ENCODE data around the gene UPF2. TPM values are rescaled to one million over a fixed set of nuclear protein-coding genes. Genes with fewer than 3 reads are reported as not detected.
"Not testable (repeated sequence)": the region's sequence is repeated elsewhere in the genome, so short reads cannot be mapped to it uniquely, and the experiment has no call there.

UPF2 gene
- total RNA-seq, 2 experiments from 2014 or later: 33.5 to 37.2 TPM

DNA sequence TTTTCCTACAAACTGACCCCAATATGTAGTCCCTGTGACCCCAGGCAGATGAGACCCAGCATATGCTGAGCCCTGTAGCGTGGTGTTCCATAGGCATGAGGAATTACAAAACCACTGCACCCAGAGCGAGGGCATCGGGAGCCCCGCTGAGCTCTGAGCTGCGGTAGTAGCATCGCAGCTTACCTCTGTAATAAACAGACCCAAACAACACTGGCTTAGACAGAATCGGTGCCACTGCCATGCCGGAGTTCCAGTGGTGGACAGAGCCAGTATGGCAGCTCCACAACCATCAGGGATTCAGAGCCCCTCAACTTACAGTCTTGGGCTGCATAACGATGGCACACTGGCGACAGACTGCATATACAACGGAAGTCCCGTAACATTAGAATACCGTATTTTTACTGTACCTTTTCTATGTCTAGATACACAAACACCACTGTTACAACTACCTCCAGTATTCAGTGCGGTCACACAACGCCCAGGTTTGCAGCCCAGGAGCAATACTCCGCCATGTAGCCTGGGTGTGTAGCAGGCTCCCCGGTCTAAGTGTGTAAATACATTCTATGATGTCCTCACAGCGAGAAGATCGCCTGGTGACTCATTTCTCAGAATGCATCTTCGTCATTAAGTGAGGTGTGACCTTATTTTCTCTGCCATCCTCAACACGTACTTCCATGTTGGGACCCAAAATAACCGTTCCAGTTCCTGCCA is 150.7 kb downstream of the UPF2 start:
- ATAC-seq (no peak), DNase-seq (no peak)
- Mint-ChIP-seq H3K36me3 (no peaks in the 10 kb centered on the region), H3K9me3 (ENCODE audit: low read depth) (no peaks in the 10 kb centered on the region), H3K27me3 (no peaks in the 10 kb centered on the region), H3K27ac (no peak overlapping the region), H3K4me3 (no peak overlapping the region), H3K4me1 (no peaks in the 10 kb centered on the region)
- CTCF ChIA-PET: no interaction called here

DNA sequence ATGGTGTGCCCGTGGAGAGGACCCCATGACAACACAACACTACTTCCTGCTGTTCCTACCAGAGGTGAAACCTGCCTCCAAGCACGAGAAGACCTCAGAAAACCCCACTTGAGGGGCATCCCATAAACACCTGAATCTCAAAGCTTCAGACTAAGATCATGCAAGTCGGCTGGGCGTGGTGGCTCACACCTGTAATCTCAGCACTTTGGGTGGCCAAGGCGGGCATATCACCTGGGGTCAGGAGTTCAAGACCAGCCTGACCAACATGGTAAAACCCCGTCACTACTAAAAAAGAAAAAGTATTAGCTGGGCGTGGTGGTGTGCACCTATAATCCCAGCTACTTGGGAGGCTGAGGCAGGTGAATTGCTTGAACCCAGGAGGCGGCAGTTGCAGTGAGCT is 153.3 kb downstream of the UPF2 start:
- ATAC-seq; H3K4me3 Mint-ChIP-seq; H3K4me1 Mint-ChIP-seq; CTCF ChIA-PET; DNase-seq; H3K27me3 Mint-ChIP-seq; H3K9me3 Mint-ChIP-seq (ENCODE audit: low read depth); H3K27ac Mint-ChIP-seq; H3K36me3 Mint-ChIP-seq: not testable (repeated sequence)

DNA sequence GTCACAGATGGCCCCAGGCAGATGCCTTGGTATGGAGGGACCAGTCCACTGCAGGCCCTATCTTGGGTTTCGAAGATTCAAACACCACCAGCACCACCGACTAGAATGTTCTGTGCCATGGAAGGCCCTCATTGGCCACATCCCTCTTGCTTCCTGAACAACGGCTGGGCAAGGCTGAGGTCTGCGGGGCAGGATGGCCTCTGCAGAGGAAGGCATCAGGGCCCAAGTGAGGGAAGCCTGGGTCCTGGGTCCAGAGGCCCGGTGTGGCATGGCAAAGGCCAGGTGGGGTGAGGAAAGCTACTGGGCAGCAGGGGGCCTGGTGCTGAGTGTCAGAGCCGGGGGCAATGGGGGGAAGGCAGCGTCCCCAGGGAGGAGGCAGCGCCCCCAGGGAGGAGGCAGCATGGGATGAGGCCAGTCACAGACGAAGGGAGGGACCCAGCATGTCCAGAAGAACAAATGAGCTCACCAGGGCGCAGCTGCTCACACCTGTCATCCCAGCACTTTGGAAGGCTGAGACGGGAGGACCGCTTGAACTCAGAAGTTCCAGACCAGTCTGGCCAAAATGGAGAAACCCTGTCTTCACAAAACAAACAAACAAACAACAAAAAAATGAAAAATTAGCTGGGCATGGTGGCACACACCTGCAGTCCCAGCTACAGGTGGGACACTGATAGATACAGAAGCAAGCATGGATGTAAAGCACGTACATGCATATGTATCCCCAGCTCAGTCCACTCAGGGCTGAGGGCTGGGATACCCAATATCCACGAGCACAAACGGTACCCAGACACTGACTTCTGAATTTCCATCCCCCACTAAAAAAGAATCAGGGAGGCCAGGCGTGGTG is 155.0 kb downstream of the UPF2 start:
- Mint-ChIP-seq H3K27me3 (no peaks in the 10 kb centered on the region), H3K4me3 (no peak overlapping the region), H3K27ac (no peak overlapping the region), H3K4me1 (peaks cover 8% of the 10 kb centered on the region), H3K9me3 (ENCODE audit: low read depth) (no peaks in the 10 kb centered on the region), H3K36me3 (no peaks in the 10 kb centered on the region)
- DNase-seq: no peak
- no peak for ATAC-seq
- CTCF ChIA-PET: no interaction called here

DNA sequence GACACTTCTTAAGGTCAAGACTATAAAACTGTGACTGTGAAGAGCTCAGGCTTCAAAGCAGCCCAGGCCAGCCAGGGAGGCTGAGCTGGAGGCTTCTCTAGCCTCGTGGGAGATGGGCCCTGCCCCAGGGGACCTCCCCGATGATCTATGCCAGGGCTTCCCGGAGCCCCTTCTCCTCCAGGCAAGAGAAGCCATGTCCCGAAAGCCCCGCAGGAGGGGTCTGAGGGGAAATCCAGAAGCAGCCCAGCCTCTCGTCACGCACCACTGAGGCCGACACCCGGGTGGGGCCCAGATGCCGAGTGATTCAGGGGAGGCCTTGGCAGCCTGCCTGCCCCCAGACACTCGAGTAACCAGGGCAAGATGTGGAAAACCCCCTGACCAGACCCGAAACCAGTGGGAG is 155.8 kb downstream of the UPF2 start:
- CTCF ChIA-PET: no interaction called here
- Mint-ChIP-seq H3K4me3 (no peak overlapping the region), H3K36me3 (no peaks in the 10 kb centered on the region), H3K27ac (no peak overlapping the region), H3K4me1 (peaks cover 16% of the 10 kb centered on the region), H3K9me3 (ENCODE audit: low read depth) (no peaks in the 10 kb centered on the region), H3K27me3 (no peaks in the 10 kb centered on the region)
- no peak for DNase-seq
- ATAC-seq: no peak

GRCh38 chr10:11886138-11886474 is 156.5 kb downstream of the UPF2 start:
- DNase-seq (no peak), ATAC-seq (no peak)
- H3K4me1 Mint-ChIP-seq: peaks cover 17% of the 10 kb centered on the region
- H3K9me3 Mint-ChIP-seq (ENCODE audit: low read depth): no peaks in the 10 kb centered on the region
- no peaks in the 10 kb centered on the region for H3K27me3 Mint-ChIP-seq
- no peak overlapping the region for H3K4me3 Mint-ChIP-seq
- no peaks in the 10 kb centered on the region for H3K36me3 Mint-ChIP-seq
- no peak overlapping the region for H3K27ac Mint-ChIP-seq
- CTCF ChIA-PET: no interaction called here

- CTCF ChIA-PET: no interaction called here
- Mint-ChIP-seq H3K27ac (no peak overlapping the region), H3K4me1 (peaks cover 17% of the 10 kb centered on the region), H3K36me3 (no peaks in the 10 kb centered on the region), H3K4me3 (no peak overlapping the region), H3K9me3 (ENCODE audit: low read depth) (no peaks in the 10 kb centered on the region), H3K27me3 (no peaks in the 10 kb centered on the region)
- ATAC-seq: no peak
- no peak for DNase-seq
Observed at GRCh38 chr10:11885437-11886137, 157.0 kb downstream of the UPF2 start.

DNA sequence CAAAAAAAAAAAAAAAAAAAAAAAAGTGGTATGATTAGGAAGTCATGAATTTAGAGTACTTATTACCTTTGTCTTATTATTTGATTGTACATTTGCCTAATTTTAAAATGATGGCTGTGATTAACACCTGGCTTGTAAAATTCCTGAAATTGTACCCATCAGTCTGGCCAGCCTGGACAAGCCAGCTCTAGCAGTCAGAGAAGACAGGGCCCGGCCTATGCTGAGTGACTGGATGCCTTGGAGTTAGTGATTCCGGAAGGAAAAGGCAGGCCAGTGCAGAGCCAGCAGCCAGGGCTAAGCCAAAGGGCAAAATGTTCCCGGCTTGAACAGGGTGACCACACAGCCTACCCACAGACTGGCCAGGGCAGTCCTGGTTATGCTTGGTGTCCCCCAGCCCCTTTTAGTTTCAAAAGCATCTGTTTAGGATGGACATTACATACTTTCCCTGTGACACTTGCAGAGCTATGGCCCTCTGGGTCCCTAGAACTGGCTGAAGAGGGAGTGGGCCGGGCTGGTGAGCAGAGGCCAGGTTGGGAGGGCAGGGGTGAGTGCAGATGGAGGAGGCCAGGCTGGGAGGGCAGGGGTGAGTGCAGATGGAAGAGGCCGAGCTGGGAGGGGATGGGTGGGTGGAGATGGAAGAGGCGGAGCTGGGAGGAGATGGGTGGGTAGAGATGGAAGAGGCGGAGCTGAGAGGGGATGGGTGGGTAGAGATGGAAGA is 157.7 kb downstream of the UPF2 start:
- peaks cover 17% of the 10 kb centered on the region for H3K4me1 Mint-ChIP-seq
- H3K36me3 Mint-ChIP-seq: no peaks in the 10 kb centered on the region
- CTCF ChIA-PET: no interaction called here
- ATAC-seq (no peak), DNase-seq (no peak)
- H3K27ac Mint-ChIP-seq: no peak overlapping the region
- no peaks in the 10 kb centered on the region for H3K27me3 Mint-ChIP-seq
- no peaks in the 10 kb centered on the region for H3K9me3 Mint-ChIP-seq (ENCODE audit: low read depth)
- H3K4me3 Mint-ChIP-seq: no peak overlapping the region

DNA sequence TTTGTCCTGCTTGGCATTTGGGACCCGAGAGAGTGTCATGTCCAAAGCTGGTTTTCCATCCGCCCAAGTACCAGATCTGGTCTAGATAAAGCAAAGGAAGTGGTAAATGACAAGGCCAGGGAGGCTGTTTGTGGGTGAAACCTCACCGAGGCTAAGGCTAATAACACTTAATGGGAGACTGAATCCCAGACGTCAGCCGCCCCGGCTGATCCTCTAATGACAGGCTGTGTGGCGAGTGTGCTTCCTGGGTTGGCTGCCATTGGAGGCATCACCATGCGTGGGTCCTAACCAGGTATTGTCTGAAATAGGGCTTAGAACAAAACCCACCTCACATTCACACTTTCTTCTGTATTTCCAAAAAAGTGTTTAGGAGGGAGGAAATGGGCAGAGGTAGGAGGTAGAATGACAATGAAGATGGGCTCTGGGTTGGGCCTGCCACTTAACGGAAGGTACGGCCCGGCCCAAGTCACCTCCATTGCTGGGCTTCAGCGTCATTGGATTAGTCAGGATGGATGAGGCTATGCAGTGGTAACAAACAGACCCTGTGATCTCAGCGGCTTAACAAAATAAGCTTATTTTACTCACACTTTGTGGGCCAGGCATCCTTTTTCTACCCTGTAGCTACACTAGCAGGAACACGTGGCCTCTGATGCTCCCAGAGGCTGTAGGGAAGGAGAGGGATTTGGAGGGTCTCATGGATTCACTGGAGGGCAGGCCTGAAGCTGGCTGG is 159.8 kb downstream of the UPF2 start:
- Mint-ChIP-seq H3K4me1 (peaks cover 17% of the 10 kb centered on the region), H3K36me3 (no peaks in the 10 kb centered on the region), H3K9me3 (ENCODE audit: low read depth) (no peaks in the 10 kb centered on the region), H3K27me3 (peaks cover 4% of the 10 kb centered on the region), H3K27ac (no peak overlapping the region), H3K4me3 (no peak overlapping the region)
- ATAC-seq (peak; percentile 30), DNase-seq (peak; percentile 43)
- CTCF ChIA-PET: interaction anchor here (1.2 kb wide), 1 partner anchor 11 kb away, joined by 4 read pairs; no protein-coding TSS in a partner anchor

DNA sequence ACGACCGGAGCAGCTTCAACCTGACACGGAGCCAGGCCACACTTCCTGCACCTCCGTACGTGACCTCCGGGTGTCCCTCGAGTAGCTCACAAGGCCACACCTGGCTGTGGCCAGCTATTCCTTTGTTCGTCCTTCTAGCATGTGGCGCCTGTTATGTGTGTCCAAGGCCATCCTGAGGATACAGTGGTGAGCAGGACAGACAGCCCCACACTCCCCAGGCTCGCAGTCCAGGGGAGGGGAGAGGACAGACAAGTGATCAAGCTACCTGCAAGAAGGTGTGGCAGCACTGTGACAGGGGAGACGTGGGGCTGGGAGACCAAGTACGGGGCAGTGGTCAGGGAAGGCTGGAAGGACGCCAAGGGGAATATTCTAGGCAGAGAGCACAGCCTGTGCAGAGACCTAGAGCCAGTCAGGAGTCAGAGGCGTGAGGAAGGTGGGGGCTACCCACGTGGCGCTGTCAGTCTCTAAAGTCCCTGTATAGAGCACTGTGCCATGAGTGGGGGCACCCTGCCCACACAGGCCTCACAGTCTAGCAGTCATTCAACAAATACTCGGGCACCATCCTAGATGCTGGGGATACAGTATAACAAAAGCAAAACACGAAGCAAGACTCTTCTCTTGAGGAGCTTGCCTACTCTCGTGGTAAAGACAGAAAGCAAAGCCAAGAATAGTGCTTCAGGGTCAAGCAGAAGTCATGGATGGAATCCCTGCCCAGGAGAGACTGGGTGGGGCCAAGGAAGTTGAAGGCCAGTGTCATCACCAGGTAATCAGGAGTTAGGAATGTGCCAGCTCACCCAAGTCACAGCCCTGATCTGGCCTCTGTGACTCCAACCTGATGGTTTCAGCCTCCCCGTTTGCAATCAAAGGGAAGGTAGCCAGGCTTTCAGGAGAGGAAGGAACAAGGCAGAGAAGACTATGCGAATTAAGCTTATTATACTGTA is 160.9 kb downstream of the UPF2 start:
- H3K4me3 Mint-ChIP-seq: no peak overlapping the region
- no peak overlapping the region for H3K27ac Mint-ChIP-seq
- peaks cover 17% of the 10 kb centered on the region for H3K4me1 Mint-ChIP-seq
- peaks cover 4% of the 10 kb centered on the region for H3K27me3 Mint-ChIP-seq
- CTCF ChIA-PET: interaction anchor here (1.1 to 1.2 kb wide), 2 partner anchors 12 to 47 kb away, joined by 3 to 4 read pairs; no protein-coding TSS in a partner anchor
- ATAC-seq: no peak
- DNase-seq: no peak
- no peaks in the 10 kb centered on the region for H3K9me3 Mint-ChIP-seq (ENCODE audit: low read depth)
- H3K36me3 Mint-ChIP-seq: no peaks in the 10 kb centered on the region

DNA sequence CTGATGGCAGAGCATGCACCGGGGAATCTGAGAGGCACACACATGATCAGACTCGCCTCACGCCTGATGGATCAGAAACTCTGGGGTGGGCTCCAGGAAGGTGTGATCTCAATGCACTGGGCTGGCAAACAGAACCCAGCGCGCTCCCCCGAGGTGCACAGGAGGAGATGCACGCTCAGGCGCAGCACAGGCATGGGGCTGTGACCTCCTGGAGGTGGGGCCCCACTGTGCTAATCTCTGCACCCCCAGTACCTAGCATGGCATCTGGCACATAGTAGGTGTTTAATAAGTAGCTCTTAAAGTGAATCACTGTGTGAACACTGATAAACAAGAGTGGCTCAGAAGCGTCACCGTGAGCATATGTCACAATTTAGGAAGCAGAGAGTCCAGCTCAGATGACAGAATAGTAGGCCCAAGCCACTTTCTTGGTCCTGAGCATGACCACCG is 161.6 kb downstream of the UPF2 start:
- CTCF ChIA-PET: no interaction called here
- DNase-seq: no peak
- peaks cover 8% of the 10 kb centered on the region for H3K27me3 Mint-ChIP-seq

GRCh38 chr10:11880151-11881029 is 162.2 kb downstream of the UPF2 start:
- Mint-ChIP-seq H3K27me3 (peaks cover 8% of the 10 kb centered on the region), H3K4me1 (peaks cover 17% of the 10 kb centered on the region), H3K9me3 (ENCODE audit: low read depth) (no peaks in the 10 kb centered on the region), H3K4me3 (no peak overlapping the region), H3K36me3 (no peaks in the 10 kb centered on the region), H3K27ac (no peak overlapping the region)
- ATAC-seq (no peak), DNase-seq (no peak)
- CTCF ChIA-PET: no interaction called here

More for the DNA sequence above, 161.6 kb downstream of the UPF2 start:
- no peak overlapping the region for H3K27ac Mint-ChIP-seq
- peaks cover 17% of the 10 kb centered on the region for H3K4me1 Mint-ChIP-seq
- H3K9me3 Mint-ChIP-seq (ENCODE audit: low read depth): no peaks in the 10 kb centered on the region
- no peaks in the 10 kb centered on the region for H3K36me3 Mint-ChIP-seq
- ATAC-seq: no peak
- no peak overlapping the region for H3K4me3 Mint-ChIP-seq
